ENCODE results near the gene XIRP2.

The XIRP2 gene

GRCh38 chr2:166888180-166888579, at the start of gene XIRP2:
Gene XIRP2 (plus strand): TSS chr2:166888480. CDS start chr2:166903483, 15,003 bp downstream.
- DNase-seq: no peak

- DNase-seq: peak; percentile 4
These were observed 47.1 kb upstream of the XIRP2 start for GRCh38 chr2:166841152-166841551.

- DNase-seq: peak; percentile 0
These were observed 46.6 kb upstream of the XIRP2 start for GRCh38 chr2:166841679-166842078.

- DNase-seq: no peak
These were observed 44.2 kb upstream of the XIRP2 start for GRCh38 chr2:166844111-166844510.

- DNase-seq: no peak
These were observed 25.7 kb upstream of the XIRP2 start for GRCh38 chr2:166862468-166863132.

- no peak for DNase-seq
These were observed 20.3 kb upstream of the XIRP2 start for GRCh38 chr2:166867874-166868514.

GRCh38 chr2:166870346-166870745, 17.9 kb upstream of the XIRP2 start:
- DNase-seq: no peak

- DNase-seq: no peak
These were observed 7.1 kb upstream of the XIRP2 start for GRCh38 chr2:166881177-166881576.

GRCh38 chr2:166882851-166883250, 5.4 kb upstream of the XIRP2 start:
- no peak for DNase-seq

GRCh38 chr2:166891727-166892126, 3.4 kb downstream of the XIRP2 start:
- DNase-seq: no peak

- no peak for DNase-seq
These were observed 4.1 kb downstream of the XIRP2 start for GRCh38 chr2:166892397-166892796.

- DNase-seq: no peak
These were observed 7.0 kb downstream of the XIRP2 start for GRCh38 chr2:166895243-166895642.

GRCh38 chr2:166897666-166898065, 9.4 kb downstream of the XIRP2 start:
- no peak for DNase-seq

- no peak for DNase-seq
These were observed 11.4 kb downstream of the XIRP2 start for GRCh38 chr2:166899676-166900075.

- DNase-seq: no peak
These were observed 12.4 kb downstream of the XIRP2 start for GRCh38 chr2:166900700-166901099.

- no peak for DNase-seq
These were observed 13.1 kb downstream of the XIRP2 start for GRCh38 chr2:166901336-166901735.

GRCh38 chr2:166916987-166917386, 28.7 kb downstream of the XIRP2 start:
- no peak for DNase-seq

GRCh38 chr2:166917415-166917814, 29.1 kb downstream of the XIRP2 start:
- DNase-seq: no peak

- DNase-seq: no peak
These were observed 33.1 kb downstream of the XIRP2 start for GRCh38 chr2:166921261-166921896.

GRCh38 chr2:166924967-166925366, 36.7 kb downstream of the XIRP2 start:
- DNase-seq: no peak

- DNase-seq: no peak
These were observed 38.4 kb downstream of the XIRP2 start for GRCh38 chr2:166926657-166927056.

GRCh38 chr2:166932032-166932431, 43.8 kb downstream of the XIRP2 start:
- no peak for DNase-seq

GRCh38 chr2:166934817-166935216, 46.5 kb downstream of the XIRP2 start:
- no peak for DNase-seq

- DNase-seq: no peak
These were observed 54.1 kb downstream of the XIRP2 start for GRCh38 chr2:166942377-166942776.
